HepG2 (cell line): ENCODE results near the gene ADAD1. TPM values are rescaled to one million over a fixed set of nuclear protein-coding genes. Genes with fewer than 3 reads are reported as not detected.

Source experiments
- ATAC-seq: fragments of 200-7000 bp; cut with Tn5 transposase; 3 replicates; pipeline ENCODE4 v1.9.1; 2020; ENCODE audit warnings: mild to moderate bottlenecking, moderate library complexity
- BruUV-seq: library from RNA; stranded (reverse); fragments of 400-500 nt; replicated peaks from 2 replicates; lab custom pipeline; 2021; lab: Mats Ljungman, UMichigan
- CTCF ChIA-PET: fragments of 300-600 bp; formaldehyde crosslinking; extraction: SDS; loops from one replicate; lab custom pipeline; 2021; ENCODE audit warnings: low total read pairs, inconsistent platforms, low intra/inter-chr PET ratio; lab: Yijun Ruan, JAX
- POLR2A ChIA-PET: fragments of 350-600 bp; sonication (Branson Sonifier 250); formaldehyde crosslinking; loops from one replicate; lab custom pipeline; 2020; ENCODE audit warnings: antibody characterized with exemption, inconsistent platforms; lab: Yijun Ruan, JAX
- DNase-seq: peaks from one replicate; pipeline ENCODE4 v3.0.0-alpha.2; 2015; ENCODE audit warnings: low spot score
- FAIRE-seq: peaks from 3 replicates; lab custom pipeline; 2011; peaks lifted over from hg19 to GRCh38; lab: Jason Lieb, UNC
- H2AFZ ChIP-seq: one replicate; pipeline ENCODE4 v1.6.1; 2011; ENCODE audit warnings: low read length, inconsistent platforms
- H3K27ac ChIP-seq: fragments of 300-600 bp; 3 replicates; pipeline ENCODE4 v1.8.0; 2011; ENCODE audit warnings: mixed run types, mild to moderate bottlenecking, mixed read lengths, low read length, inconsistent platforms; ENCODE audit not compliant: insufficient read depth; ENCODE audit errors: extremely low read length
- H3K27me3 ChIP-seq, 2 experiments: fragments of 200-600 bp in 1 of 2; 2 replicates in 1 of 2; 3 replicates in 1 of 2; pipeline versions ENCODE4 v1.6.0 to v1.8.0; 2011; ENCODE audit warnings: low read length in 2 of 2, mild to moderate bottlenecking in 2 of 2, moderate library complexity in 2 of 2, inconsistent platforms in 1 of 2; ENCODE audit not compliant: insufficient read depth in 2 of 2, control insufficient read depth in 1 of 2
- H3K36me3 ChIP-seq, 2 experiments: fragments of 200-600 bp in 1 of 2; replicated peaks in 1 of 2; 2 replicates in 1 of 2; 3 replicates in 1 of 2; pipeline versions ENCODE4 v1.5.1 to v1.8.0; 2011; ENCODE audit warnings: low read length in 2 of 2, inconsistent platforms in 1 of 2; ENCODE audit not compliant: insufficient read depth in 2 of 2, control insufficient read depth in 1 of 2
- H3K4me1 ChIP-seq: 2 replicates; pipeline ENCODE4 v1.5.1; 2012; ENCODE audit warnings: low read length, inconsistent platforms; ENCODE audit not compliant: insufficient read depth
- H3K4me2 ChIP-seq: 2 replicates; pipeline ENCODE4 v1.6.0; 2011; ENCODE audit warnings: low read depth, low read length, inconsistent platforms
- H3K4me3 ChIP-seq, 3 experiments: fragments of 200-600 bp in 1 of 3; sonication (generic), shearing (Covaris generic) in 1 of 3; replicated peaks in 1 of 3; 2 replicates each; pipeline ENCODE4 v1.5.1; 2011 to 2016; ENCODE audit warnings: low read length in 3 of 3, inconsistent platforms in 2 of 3, low read depth in 2 of 3, mild to moderate bottlenecking in 2 of 3, control low read depth in 1 of 3, mixed read lengths in 1 of 3; ENCODE audit not compliant: insufficient read depth in 1 of 3
- H3K79me2 ChIP-seq: one replicate; pipeline ENCODE4 v1.6.1; 2011; ENCODE audit warnings: low read length, inconsistent platforms; ENCODE audit not compliant: insufficient read depth
- H3K9ac ChIP-seq: 2 replicates; pipeline ENCODE4 v1.6.0; 2011; ENCODE audit warnings: mild to moderate bottlenecking, low read depth, low read length, inconsistent platforms; ENCODE audit not compliant: insufficient read depth
- H3K9me3 ChIP-seq: 2 replicates; pipeline ENCODE4 v1.5.1; 2012; ENCODE audit warnings: mild to moderate bottlenecking, low read length
- H4K20me1 ChIP-seq: 2 replicates; pipeline ENCODE4 v1.6.0; 2011; ENCODE audit warnings: inconsistent platforms, mild to moderate bottlenecking, low read length, moderate library complexity; ENCODE audit not compliant: insufficient read depth
- CHCHD3 ChIP-seq: sonication (generic); formaldehyde crosslinking; IDR thresholded peaks from 2 replicates; pipeline ENCODE4 v1.8.0; 2022; ENCODE audit warnings: mild to moderate bottlenecking, missing genetic modification reagents, moderate library complexity
- FOSL2 ChIP-seq: sonication (generic); formaldehyde crosslinking; IDR thresholded peaks from 2 replicates; pipeline ENCODE4 v1.4.0; 2020; ENCODE audit warnings: missing genetic modification reagents
- FOXK2 ChIP-seq: fragments of 450-650 bp; IDR thresholded peaks from 2 replicates; pipeline ENCODE4 v1.6.1; 2016
- NFYC ChIP-seq: IDR thresholded peaks from 2 replicates; pipeline ENCODE4 v1.6.1; 2016; ENCODE audit warnings: missing genetic modification reagents, missing compliant biosample characterization
- PHB2 ChIP-seq: fragments of 450-650 bp; IDR thresholded peaks from 2 replicates; pipeline ENCODE4 v1.6.1; 2018; ENCODE audit not compliant: partially characterized antibody
- PHF5A ChIP-seq: IDR thresholded peaks from one replicate; pipeline ENCODE4 v1.6.1; 2018; ENCODE audit warnings: low read depth, missing genetic modification reagents; ENCODE audit not compliant: unreplicated experiment
- RELA ChIP-seq: sonication (generic); formaldehyde crosslinking; IDR thresholded peaks from 2 replicates; pipeline ENCODE4 v1.4.0; 2020; ENCODE audit warnings: missing genetic modification reagents
- RXRA ChIP-seq: sonication (generic); formaldehyde crosslinking; IDR thresholded peaks from 2 replicates; pipeline ENCODE4 v1.5.1; 2020; ENCODE audit warnings: missing genetic modification reagents
- TBP ChIP-seq: sonication (generic); formaldehyde crosslinking; IDR thresholded peaks from 2 replicates; pipeline ENCODE4 v1.5.0; 2020; ENCODE audit warnings: missing genetic modification reagents
- ZNF441 ChIP-seq: sonication (generic); formaldehyde crosslinking; IDR thresholded peaks from 2 replicates; pipeline ENCODE4 v1.7.0; 2021; ENCODE audit warnings: missing genetic modification reagents, borderline replicate concordance
- WGBS: methylation state at CpG from one replicate; pipeline ENCODE4 v1.1.6; 2017; ENCODE audit warnings: low lambda C conversion rate; 5-methylcytosine and 5-hydroxymethylcytosine counted together
- in situ Hi-C: cut with HindIII; loops from 2 replicates; pipeline ENCODE4 v1.10.0; 2017; ENCODE audit warnings: low pct_unique_long_range_greater_than_20kb; ENCODE audit not compliant: extremely low pct_ligation_motif_present
- intact Hi-C: fragments of 100-400 bp; cut with micrococcal nuclease; formaldehyde crosslinking; loops from one replicate; pipeline ENCODE4 v1.10.0; 2022; ENCODE audit not compliant: unreplicated experiment
- polyA plus RNA-seq, 8 experiments: library from polyadenylated mRNA; depleted of rRNA in 3 of 8; stranded (reverse) in 7 of 8; unstranded in 1 of 8; fragments of >200 nt; fragmentation: Illumina TruSeq in 4 of 8; extraction: Trizol in 4 of 8; gene quantifications; 2 replicates each; pipeline versions ENCODE4 v1.2.1 to v1.2.3, GENCODE V29; 2011 to 2016; ENCODE audit warnings: low read depth in 4 of 8, missing spikeins in 1 of 8, mixed read lengths in 1 of 8; ENCODE audit not compliant: insufficient read depth in 1 of 8
- total RNA-seq, 5 experiments: library from RNA; depleted of rRNA; stranded (reverse); fragments of >200 nt; fragmentation: Illumina TruSeq; extraction: Trizol; gene quantifications; 2 replicates each; pipeline ENCODE4 v1.2.3, GENCODE V29; 2016; ENCODE audit warnings: low read depth in 1 of 5
- TF ChIP-seq, protein P1 (sequence below): sonication (generic); formaldehyde crosslinking; IDR thresholded peaks from 2 replicates; pipeline ENCODE4 v1.5.0; 2020; ENCODE audit warnings: missing genetic modification reagents

ADAD1 gene
- total and polyA plus RNA-seq, 2 of the 13 experiments (the other 11 are each of a cell fraction or from before 2014, with no cell fraction given), result not detected

DNA sequence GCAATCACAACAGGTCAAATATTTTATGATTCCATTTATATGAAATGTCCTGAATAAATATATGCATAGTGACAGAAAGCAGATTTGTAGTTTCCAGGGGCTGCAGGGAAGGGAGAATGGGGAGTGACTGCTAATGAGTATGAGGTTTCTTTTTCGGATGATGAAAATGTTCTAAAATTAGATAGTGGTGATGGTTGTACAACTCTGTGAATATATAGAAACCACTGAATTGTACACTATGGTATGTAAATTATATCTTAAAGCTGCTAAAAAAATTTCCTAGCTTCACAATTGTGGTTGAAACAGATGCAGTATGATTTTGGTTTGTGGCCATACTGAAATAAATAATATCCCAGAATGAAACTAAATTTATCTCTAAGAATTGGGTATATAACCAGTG, 90.6 kb downstream of the ADAD1 start:
- H3K4me3 ChIP-seq, result no peak overlapping the region
- H3K27ac ChIP-seq, result no peak overlapping the region
- H3K79me2 ChIP-seq, result no peaks in the 10 kb centered on the region
- H3K4me2 ChIP-seq, result no peak overlapping the region
- TF ChIP-seq PHB2 (no peak), PHF5A (no peak), ZNF441 (CRISPR knock-in tag) (no peak), TBP (CRISPR knock-in tag) (no peak), RELA (CRISPR knock-in tag) (no peak), CHCHD3 (CRISPR knock-in tag) (no peak)
- TF ChIP-seq, protein P1, sequence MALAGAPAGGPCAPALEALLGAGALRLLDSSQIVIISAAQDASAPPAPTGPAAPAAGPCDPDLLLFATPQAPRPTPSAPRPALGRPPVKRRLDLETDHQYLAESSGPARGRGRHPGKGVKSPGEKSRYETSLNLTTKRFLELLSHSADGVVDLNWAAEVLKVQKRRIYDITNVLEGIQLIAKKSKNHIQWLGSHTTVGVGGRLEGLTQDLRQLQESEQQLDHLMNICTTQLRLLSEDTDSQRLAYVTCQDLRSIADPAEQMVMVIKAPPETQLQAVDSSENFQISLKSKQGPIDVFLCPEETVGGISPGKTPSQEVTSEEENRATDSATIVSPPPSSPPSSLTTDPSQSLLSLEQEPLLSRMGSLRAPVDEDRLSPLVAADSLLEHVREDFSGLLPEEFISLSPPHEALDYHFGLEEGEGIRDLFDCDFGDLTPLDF (CRISPR knock-in tag), result no peak
- TF ChIP-seq, all 625 proteins: peak for 0
- Histone ChIP-seq H3K27me3 (no peaks in the 10 kb centered on the region), H3K36me3 (no peaks in the 10 kb centered on the region), H3K9me3 (no peaks in the 10 kb centered on the region), H3K4me1 (no peaks in the 10 kb centered on the region), H2AFZ (no peak overlapping the region), H4K20me1 (no peaks in the 10 kb centered on the region), H3K9ac (no peak overlapping the region)
- POLR2A ChIA-PET, result no interaction called here
- intact Hi-C loops (no loop called here), in situ Hi-C loops (no loop called here)
- BruUV-seq, result no TSS peak
- CTCF ChIA-PET, result no interaction called here
- 55% methylated on average over 1 of the region's 1 CpG for WGBS
- DNase-seq (no peak), FAIRE-seq (no peak), ATAC-seq (no peak)

DNA sequence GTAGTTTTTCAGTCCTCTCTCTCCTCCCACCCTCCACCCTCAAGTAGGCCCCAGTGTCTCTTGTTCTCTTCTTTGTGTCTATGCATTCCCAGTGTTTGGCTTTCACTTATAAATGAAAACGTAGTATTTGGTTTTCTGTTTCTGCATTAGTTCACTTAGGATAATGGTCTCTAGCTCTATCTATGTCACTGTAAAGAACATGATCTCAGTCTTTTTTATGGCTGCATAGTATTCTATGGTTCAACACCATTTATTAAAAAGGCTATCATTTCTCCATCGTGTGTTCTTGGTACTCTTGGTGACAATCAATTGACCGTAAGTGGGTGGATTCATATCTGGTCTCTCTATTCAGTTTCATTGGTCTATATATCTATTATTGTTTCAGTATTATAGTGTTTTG, 96.4 kb downstream of the ADAD1 start:
- intact Hi-C loops, result no loop called here
- FAIRE-seq (no peak), ATAC-seq (no peak), DNase-seq (no peak)
- Histone ChIP-seq H3K4me2 (no peak overlapping the region), H3K36me3 (no peaks in the 10 kb centered on the region), H3K79me2 (no peaks in the 10 kb centered on the region), H3K4me1 (no peaks in the 10 kb centered on the region), H3K9me3 (no peaks in the 10 kb centered on the region), H2AFZ (no peak overlapping the region), H4K20me1 (no peaks in the 10 kb centered on the region), H3K4me3 (no peak overlapping the region), H3K27me3 (no peaks in the 10 kb centered on the region), H3K27ac (no peak overlapping the region), H3K9ac (no peak overlapping the region)
- CTCF ChIA-PET, result no interaction called here
- no TSS peak for BruUV-seq
- TF ChIP-seq NFYC (no peak), RXRA (CRISPR knock-in tag) (no peak), FOXK2 (no peak), FOSL2 (CRISPR knock-in tag) (no peak)
- POLR2A ChIA-PET, result no interaction called here
- WGBS, result 13% methylated on average over 3 of the region's 3 CpGs
- in situ Hi-C loops, result no loop called here
